Neural progenitor cell (in vitro differentiated cells): ENCODE results near the gene TOM1. TPM values are rescaled to one million over a fixed set of nuclear protein-coding genes. Genes with fewer than 3 reads are reported as not detected.
A peak's percentile ranks its signal among the peaks of the same experiment; 100 is the strongest.

Source experiments
- DNase-seq: peaks from one replicate; pipeline ENCODE4 v3.0.0-alpha.2; 2016; ENCODE audit warnings: low spot score
- H2AFZ ChIP-seq: fragments of 200-600 bp; sonication (generic); replicated peaks from 2 replicates; pipeline ENCODE4 v1.6.1; 2016; ENCODE audit warnings: antibody characterized with exemption
- H3F3A ChIP-seq: fragments of 200-600 bp; sonication (generic); 2 replicates; pipeline ENCODE4 v1.6.1; 2016; ENCODE audit warnings: antibody characterized with exemption, low read depth
- H3K27ac ChIP-seq: fragments of 200-600 bp; sonication (generic); 2 replicates; pipeline ENCODE4 v1.5.1; 2016; ENCODE audit warnings: mild to moderate bottlenecking
- H3K27me3 ChIP-seq: fragments of 200-600 bp; sonication (generic); 2 replicates; pipeline ENCODE4 v1.6.1; 2016; ENCODE audit warnings: mild to moderate bottlenecking, moderate library complexity
- H3K36me3 ChIP-seq: fragments of 200-600 bp; sonication (generic); 2 replicates; pipeline ENCODE4 v1.5.1; 2016
- H3K4me1 ChIP-seq: fragments of 200-600 bp; sonication (generic); 2 replicates; pipeline ENCODE4 v1.6.1; 2016; ENCODE audit warnings: mixed run types
- H3K4me2 ChIP-seq: fragments of 200-600 bp; sonication (generic); 2 replicates; pipeline ENCODE4 v1.6.1; 2016
- H3K4me3 ChIP-seq: fragments of 200-600 bp; sonication (generic); 2 replicates; pipeline ENCODE4 v1.5.1; 2016
- H3K79me2 ChIP-seq: fragments of 200-600 bp; sonication (generic); 2 replicates; pipeline ENCODE4 v1.6.1; 2016; ENCODE audit warnings: low read depth
- H3K9ac ChIP-seq: fragments of 200-600 bp; sonication (generic); 2 replicates; pipeline ENCODE4 v1.6.1; 2016
- H3K9me3 ChIP-seq: fragments of 200-600 bp; sonication (generic); 2 replicates; pipeline ENCODE4 v1.5.1; 2016; ENCODE audit warnings: low read depth
- H4K20me1 ChIP-seq: fragments of 200-600 bp; sonication (generic); 2 replicates; pipeline ENCODE4 v1.6.1; 2016; ENCODE audit warnings: low read depth
- H3K27ac Mint-ChIP-seq: 3 replicates; pipeline ENCODE4 v1.8.0; 2021; ENCODE audit warnings: mixed read lengths
- H3K27me3 Mint-ChIP-seq: 2 replicates; pipeline ENCODE4 v1.8.0; 2022; ENCODE audit warnings: low read depth, mild to moderate bottlenecking, inconsistent platforms, moderate library complexity, mixed read lengths; ENCODE audit not compliant: insufficient read depth
- H3K36me3 Mint-ChIP-seq: 3 replicates; pipeline ENCODE4 v1.8.0; 2021; ENCODE audit warnings: mixed read lengths
- H3K4me1 Mint-ChIP-seq: 3 replicates; pipeline ENCODE4 v1.8.0; 2021; ENCODE audit warnings: mixed read lengths
- H3K4me3 Mint-ChIP-seq: 3 replicates; pipeline ENCODE4 v1.8.0; 2021; ENCODE audit warnings: mild to moderate bottlenecking, moderate library complexity, mixed read lengths
- H3K9me3 Mint-ChIP-seq: 3 replicates; pipeline ENCODE4 v1.8.0; 2020; ENCODE audit warnings: mixed read lengths
- CTCF ChIP-seq: fragments of 200-600 bp; sonication (generic); IDR thresholded peaks from 2 replicates; pipeline ENCODE4 v1.5.1; 2017; ENCODE audit warnings: antibody characterized with exemption, mild to moderate bottlenecking
- EZH2 ChIP-seq: fragments of 200-600 bp; sonication (generic); IDR thresholded peaks from 2 replicates; pipeline ENCODE4 v1.6.1; 2017; ENCODE audit warnings: antibody characterized with exemption, mild to moderate bottlenecking, moderate library complexity
- EZH2phosphoT487 ChIP-seq: fragments of 200-600 bp; sonication (generic); IDR thresholded peaks from 2 replicates; pipeline ENCODE4 v1.6.1; 2017; ENCODE audit warnings: antibody characterized with exemption
- total RNA-seq: library from RNA; depleted of rRNA; stranded (reverse); fragments of >200 nt; gene quantifications from 2 replicates; pipeline ENCODE4 v1.2.3, GENCODE V29; 2015; ENCODE audit warnings: low replicate concordance

The TOM1 gene
- total RNA-seq, 1 donor from 2014 or later, result 28.6 TPM

- H3K27ac ChIP-seq, result no peak overlapping the region
- peaks cover 29% of the 10 kb centered on the region for H3F3A ChIP-seq
- H3K4me1 Mint-ChIP-seq, result peaks cover 21% of the 10 kb centered on the region
- no peak for TF ChIP-seq EZH2phosphoT487
- TF ChIP-seq CTCF, result no peak
- TF ChIP-seq EZH2, result no peak
- peaks cover 12% of the 10 kb centered on the region for H3K27me3 ChIP-seq
- H3K4me3 Mint-ChIP-seq, result no peak overlapping the region
- H4K20me1 ChIP-seq, result no peaks in the 10 kb centered on the region
- H3K27ac Mint-ChIP-seq, result no peak overlapping the region
- H3K4me3 ChIP-seq, result no peak overlapping the region
- H2AFZ ChIP-seq, result no peak overlapping the region
- H3K27me3 Mint-ChIP-seq, result peaks cover 23% of the 10 kb centered on the region
- no peaks in the 10 kb centered on the region for H3K9me3 Mint-ChIP-seq
- no peaks in the 10 kb centered on the region for H3K9me3 ChIP-seq
- H3K79me2 ChIP-seq, result no peaks in the 10 kb centered on the region
- no peak overlapping the region for H3K4me2 ChIP-seq
- H3K36me3 ChIP-seq, result no peaks in the 10 kb centered on the region
- no peak overlapping the region for H3K9ac ChIP-seq
- no peaks in the 10 kb centered on the region for H3K36me3 Mint-ChIP-seq
- H3K4me1 ChIP-seq, result peaks cover 16% of the 10 kb centered on the region
- no peak for DNase-seq
Observed at GRCh38 chr22:35384527-35384926, 84.8 kb downstream of the TOM1 start.

DNA sequence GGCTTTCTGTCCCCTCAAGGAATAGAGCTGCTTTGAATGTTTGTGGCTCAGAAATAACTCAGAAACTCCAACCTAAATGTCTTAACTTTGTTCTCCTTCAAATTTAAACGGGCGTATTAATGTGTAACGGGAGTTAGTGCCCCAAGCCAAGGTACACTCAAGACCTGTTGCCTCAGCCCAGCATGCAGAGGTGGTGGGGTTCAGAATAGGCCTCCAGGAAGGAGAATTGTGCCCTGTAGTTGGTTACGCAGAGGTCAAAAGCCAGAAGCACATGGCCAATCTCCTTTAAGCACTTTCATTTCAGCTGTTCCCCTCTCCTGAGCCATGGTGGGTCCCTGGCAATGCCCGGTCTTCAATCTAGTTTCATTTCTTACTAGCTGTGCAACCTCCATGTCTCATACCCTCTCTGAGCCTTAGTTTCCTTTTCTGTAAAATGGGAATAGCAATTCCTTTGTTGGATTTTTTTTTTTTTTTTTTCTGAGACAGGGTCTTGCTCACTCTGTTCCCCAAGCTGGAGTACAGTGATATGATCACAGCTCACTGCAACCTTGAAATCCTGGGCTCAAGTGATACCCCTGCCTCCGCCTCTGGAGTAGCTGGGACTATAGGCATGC, 85.4 kb downstream of the TOM1 start:
- Mint-ChIP-seq H3K4me1 (peaks cover 17% of the 10 kb centered on the region), H3K27ac (peak overlapping the region; percentile 30), H3K9me3 (no peaks in the 10 kb centered on the region), H3K36me3 (no peaks in the 10 kb centered on the region), H3K27me3 (peaks cover 19% of the 10 kb centered on the region), H3K4me3 (peak overlapping the region; percentile 19)
- Histone ChIP-seq H3K9me3 (no peaks in the 10 kb centered on the region), H3K4me2 (no peak overlapping the region), H3F3A (peaks cover 25% of the 10 kb centered on the region), H3K9ac (no peak overlapping the region), H2AFZ (no peak overlapping the region), H3K4me3 (no peak overlapping the region), H3K79me2 (no peaks in the 10 kb centered on the region), H3K27ac (no peak overlapping the region), H3K4me1 (peaks cover 16% of the 10 kb centered on the region), H4K20me1 (no peaks in the 10 kb centered on the region), H3K36me3 (no peaks in the 10 kb centered on the region), H3K27me3 (peaks cover 12% of the 10 kb centered on the region)
- no peak for DNase-seq
- TF ChIP-seq EZH2phosphoT487 (no peak), EZH2 (no peak), CTCF (no peak)

DNA sequence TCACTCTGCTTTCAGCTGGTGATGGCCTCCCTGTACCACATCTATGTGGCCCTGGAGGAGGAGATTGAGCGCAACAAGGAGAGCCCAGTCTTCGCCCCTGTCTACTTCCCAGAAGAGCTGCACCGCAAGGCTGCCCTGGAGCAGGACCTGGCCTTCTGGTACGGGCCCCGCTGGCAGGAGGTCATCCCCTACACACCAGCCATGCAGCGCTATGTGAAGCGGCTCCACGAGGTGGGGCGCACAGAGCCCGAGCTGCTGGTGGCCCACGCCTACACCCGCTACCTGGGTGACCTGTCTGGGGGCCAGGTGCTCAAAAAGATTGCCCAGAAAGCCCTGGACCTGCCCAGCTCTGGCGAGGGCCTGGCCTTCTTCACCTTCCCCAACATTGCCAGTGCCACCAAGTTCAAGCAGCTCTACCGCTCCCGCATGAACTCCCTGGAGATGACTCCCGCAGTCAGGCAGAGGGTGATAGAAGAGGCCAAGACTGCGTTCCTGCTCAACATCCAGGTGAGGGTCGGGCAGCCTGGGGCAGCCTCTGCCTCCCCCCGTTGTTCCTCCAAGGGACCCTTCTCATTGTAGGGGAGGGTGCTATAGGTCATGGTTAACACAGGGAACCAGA, 87.1 kb downstream of the TOM1 start:
- TF ChIP-seq CTCF (no peak), EZH2phosphoT487 (no peak), EZH2 (no peak)
- Histone ChIP-seq H3F3A (peaks cover 20% of the 10 kb centered on the region), H4K20me1 (no peaks in the 10 kb centered on the region), H3K27ac (peak overlapping the region; percentile 70), H3K79me2 (no peaks in the 10 kb centered on the region), H3K4me1 (peaks cover 11% of the 10 kb centered on the region), H3K9ac (no peak overlapping the region), H3K4me2 (no peak overlapping the region), H3K27me3 (peaks cover 4% of the 10 kb centered on the region), H3K9me3 (no peaks in the 10 kb centered on the region), H3K36me3 (no peaks in the 10 kb centered on the region), H3K4me3 (no peak overlapping the region), H2AFZ (no peak overlapping the region)
- Mint-ChIP-seq H3K27me3 (peaks cover 17% of the 10 kb centered on the region), H3K27ac (no peak overlapping the region), H3K4me3 (no peak overlapping the region), H3K9me3 (no peaks in the 10 kb centered on the region), H3K4me1 (peaks cover 10% of the 10 kb centered on the region), H3K36me3 (no peaks in the 10 kb centered on the region)
- DNase-seq, result no peak
